SK-N-SH treated with all-trans-retinoic acid at 6 μM for 48 hours (cell line): ENCODE data around the gene SELENOM.
"Not testable (repeated sequence)": the region's sequence is repeated elsewhere in the genome, so short reads cannot be mapped to it uniquely, and the experiment has no call there.

Experiments used
- ATAC-seq: fragments of 200-7000 bp; cut with Tn5 transposase; 3 replicates; pipeline ENCODE4 v1.9.1; 2020; ENCODE audit warnings: mild to moderate bottlenecking, moderate library complexity
- ARNTL ChIP-seq: fragments of 450-650 bp; formaldehyde crosslinking; IDR thresholded peaks from 2 replicates; pipeline ENCODE4 v1.5.0; 2020; ENCODE audit warnings: low read depth, mild to moderate bottlenecking, moderate library complexity, borderline replicate concordance
- BACH2 ChIP-seq: fragments of 250-450 bp; sonication (Bioruptor Pico); IDR thresholded peaks from 2 replicates; pipeline ENCODE4 v1.9.0; 2021; ENCODE audit warnings: mild to moderate bottlenecking, borderline replicate concordance
- CSDC2 ChIP-seq: fragments of 250-450 bp; sonication (Bioruptor Pico); IDR thresholded peaks from 2 replicates; pipeline ENCODE4 v1.5.0; 2020; ENCODE audit warnings: mild to moderate bottlenecking, moderate library complexity
- ESRRG ChIP-seq: fragments of 250-450 bp; sonication (Bioruptor Pico); IDR thresholded peaks from 2 replicates; pipeline ENCODE4 v1.6.1; 2021; ENCODE audit warnings: mild to moderate bottlenecking
- GLIS3 ChIP-seq: fragments of 250-450 bp; sonication (Bioruptor Pico); IDR thresholded peaks from 2 replicates; pipeline ENCODE4 v1.5.0; 2020; ENCODE audit warnings: mild to moderate bottlenecking, moderate library complexity
- ISL1 ChIP-seq: fragments of 250-450 bp; sonication (Bioruptor Pico); IDR thresholded peaks from 2 replicates; pipeline ENCODE4 v2.1.2; 2022; ENCODE audit warnings: mild to moderate bottlenecking, moderate library complexity
- OSR1 ChIP-seq: fragments of 250-450 bp; sonication (Bioruptor Pico); IDR thresholded peaks from 2 replicates; pipeline ENCODE4 v1.8.0; 2022; ENCODE audit warnings: moderate library complexity, mild to moderate bottlenecking, inconsistent platforms
- PATZ1 ChIP-seq: fragments of 250-450 bp; sonication (Bioruptor Pico); IDR thresholded peaks from 2 replicates; pipeline ENCODE4 v1.8.0; 2020; ENCODE audit warnings: mild to moderate bottlenecking, moderate library complexity, borderline replicate concordance
- POU6F1 ChIP-seq: fragments of 250-450 bp; sonication (Bioruptor Pico); IDR thresholded peaks from 2 replicates; pipeline ENCODE4 v1.8.0; 2021; ENCODE audit warnings: low read depth, mild to moderate bottlenecking, moderate library complexity, borderline replicate concordance
- PPARA ChIP-seq: fragments of 250-450 bp; sonication (Bioruptor Pico); IDR thresholded peaks from 2 replicates; pipeline ENCODE4 v1.5.0; 2020; ENCODE audit warnings: mild to moderate bottlenecking, borderline replicate concordance
- RARB ChIP-seq: fragments of 250-450 bp; sonication (Bioruptor Pico); IDR thresholded peaks from 2 replicates; pipeline ENCODE4 v1.8.0; 2021; ENCODE audit warnings: mild to moderate bottlenecking, moderate library complexity
- TCF4 ChIP-seq: fragments of 250-450 bp; sonication (Bioruptor Pico); IDR thresholded peaks from 2 replicates; pipeline ENCODE4 v1.8.0; 2021; ENCODE audit warnings: mild to moderate bottlenecking, moderate library complexity, borderline replicate concordance
- TOX ChIP-seq: fragments of 250-450 bp; sonication (Bioruptor Pico); IDR thresholded peaks from 2 replicates; pipeline ENCODE4 v1.8.0; 2021; ENCODE audit warnings: mild to moderate bottlenecking, moderate library complexity, borderline replicate concordance
- ZC3H10 ChIP-seq: fragments of 250-450 bp; sonication (Bioruptor Pico); IDR thresholded peaks from 2 replicates; pipeline ENCODE4 v1.5.1; 2021; ENCODE audit warnings: mild to moderate bottlenecking, moderate library complexity
- ZFP3 ChIP-seq: fragments of 250-450 bp; sonication (Bioruptor Pico); IDR thresholded peaks from 2 replicates; pipeline ENCODE4 v1.5.0; 2020; ENCODE audit warnings: mild to moderate bottlenecking, moderate library complexity
- ZFP30 ChIP-seq: fragments of 450-650 bp; formaldehyde crosslinking; IDR thresholded peaks from 2 replicates; pipeline ENCODE4 v1.5.0; 2022; ENCODE audit warnings: mild to moderate bottlenecking, moderate library complexity
- ZNF565 ChIP-seq: fragments of 450-650 bp; formaldehyde crosslinking; conservative IDR thresholded peaks from 2 replicates; pipeline ENCODE4 v1.5.0; 2020; ENCODE audit warnings: low read depth, mild to moderate bottlenecking, moderate library complexity
- ZNF70 ChIP-seq: fragments of 450-650 bp; formaldehyde crosslinking; IDR thresholded peaks from 2 replicates; pipeline ENCODE4 v1.5.0; 2020; ENCODE audit warnings: mild to moderate bottlenecking, moderate library complexity
- ZNF8 ChIP-seq: fragments of 450-650 bp; formaldehyde crosslinking; IDR thresholded peaks from 2 replicates; pipeline ENCODE4 v1.5.0; 2020; ENCODE audit warnings: mild to moderate bottlenecking, moderate library complexity
- TF ChIP-seq, protein P1 (sequence below): fragments of 250-450 bp; sonication (Bioruptor Pico); IDR thresholded peaks from 2 replicates; pipeline ENCODE4 v1.5.1; 2020; ENCODE audit warnings: low read depth, mild to moderate bottlenecking, moderate library complexity

Gene SELENOM

DNA sequence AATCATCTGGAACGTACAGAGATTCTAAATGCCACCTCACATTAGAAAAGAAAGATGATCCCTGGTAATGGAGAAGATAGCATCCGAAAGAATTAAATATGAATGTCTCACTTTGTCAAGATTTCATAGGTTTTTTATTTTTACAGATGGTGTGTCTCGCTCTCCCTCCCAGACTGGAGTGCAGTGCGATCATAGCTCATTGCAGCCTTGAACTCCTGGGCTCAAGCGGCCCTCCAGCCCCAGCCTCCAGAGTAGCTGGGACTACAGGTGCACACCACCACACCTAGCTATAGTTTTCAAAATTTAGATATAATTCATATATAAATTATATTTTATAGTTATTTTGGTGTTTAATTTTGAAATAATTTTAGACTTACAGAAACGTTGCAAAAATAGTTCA is 43.0 kb downstream of the SELENOM start (continued):
- TF ChIP-seq PATZ1: no peak
- TF ChIP-seq, all 23 proteins: peak for 0

GRCh38 chr22:31062566-31063230 is 44.7 kb downstream of the SELENOM start:
- TF ChIP-seq, protein P1, sequence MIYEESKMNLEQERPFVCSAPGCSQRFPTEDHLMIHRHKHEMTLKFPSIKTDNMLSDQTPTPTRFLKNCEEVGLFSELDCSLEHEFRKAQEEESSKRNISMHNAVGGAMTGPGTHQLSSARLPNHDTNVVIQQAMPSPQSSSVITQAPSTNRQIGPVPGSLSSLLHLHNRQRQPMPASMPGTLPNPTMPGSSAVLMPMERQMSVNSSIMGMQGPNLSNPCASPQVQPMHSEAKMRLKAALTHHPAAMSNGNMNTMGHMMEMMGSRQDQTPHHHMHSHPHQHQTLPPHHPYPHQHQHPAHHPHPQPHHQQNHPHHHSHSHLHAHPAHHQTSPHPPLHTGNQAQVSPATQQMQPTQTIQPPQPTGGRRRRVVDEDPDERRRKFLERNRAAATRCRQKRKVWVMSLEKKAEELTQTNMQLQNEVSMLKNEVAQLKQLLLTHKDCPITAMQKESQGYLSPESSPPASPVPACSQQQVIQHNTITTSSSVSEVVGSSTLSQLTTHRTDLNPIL (CRISPR knock-in tag): no peak
- TF ChIP-seq ESRRG (no peak), ZNF70 (CRISPR knock-in tag) (no peak), BACH2 (no peak), OSR1 (CRISPR knock-in tag) (no peak), CSDC2 (CRISPR knock-in tag) (no peak), ISL1 (CRISPR knock-in tag) (no peak), GLIS3 (CRISPR knock-in tag) (no peak), RARB (no peak), TOX (CRISPR knock-in tag) (no peak)
- no peak for ATAC-seq

DNA sequence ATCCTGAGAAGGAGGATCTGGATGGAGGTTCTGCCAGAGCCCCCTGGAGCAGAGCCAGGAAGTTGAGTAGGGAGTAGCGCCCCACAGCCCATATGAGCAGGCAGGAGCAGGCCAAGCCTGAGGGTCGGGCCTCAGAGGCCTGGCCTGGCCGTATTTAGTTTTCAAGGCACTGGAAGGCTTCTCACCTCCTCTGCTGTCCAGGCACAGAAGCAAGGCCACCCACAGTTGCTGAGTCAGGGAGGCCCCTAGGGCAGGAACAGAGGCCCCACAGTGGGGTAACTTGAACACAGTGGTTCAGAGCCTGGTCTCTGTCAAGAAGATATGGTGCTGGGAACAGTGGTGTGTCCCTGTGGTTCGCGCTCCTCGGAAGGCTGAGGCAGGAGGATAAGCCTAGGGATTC is 47.7 kb downstream of the SELENOM start:
- ATAC-seq: not testable (repeated sequence)

DNA sequence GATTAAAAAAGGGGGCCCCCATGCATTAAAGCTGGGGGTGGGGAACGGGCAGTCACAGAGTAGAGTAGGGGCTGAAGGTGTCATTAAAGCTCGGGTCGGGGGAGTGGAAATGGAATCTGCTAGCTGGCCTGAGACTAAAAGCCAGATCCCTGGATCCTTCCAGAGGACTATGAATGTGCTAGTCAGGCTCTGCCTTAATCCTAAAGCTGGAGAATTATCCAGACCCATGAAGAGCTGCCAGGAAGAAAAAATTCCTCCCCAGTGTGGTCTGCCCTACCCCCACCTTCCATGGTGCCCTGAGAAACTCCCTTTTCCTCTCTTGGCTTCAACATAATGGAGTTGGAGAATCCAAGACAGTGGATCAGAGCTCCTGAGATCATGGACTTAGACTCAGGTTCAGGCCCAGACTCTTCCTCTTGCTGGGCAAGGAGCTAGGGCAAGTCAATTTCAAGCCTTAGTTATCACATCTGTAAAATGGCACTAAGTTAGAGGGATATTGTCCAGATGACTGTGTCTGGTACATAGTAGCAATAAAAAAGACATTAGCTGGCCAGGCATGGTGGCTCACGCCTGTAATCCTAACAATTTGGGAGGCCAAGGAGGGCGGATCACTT is 50.3 kb downstream of the SELENOM start:
- TF ChIP-seq TOX (CRISPR knock-in tag) (no peak), RARB (no peak), ZFP30 (CRISPR knock-in tag) (no peak), ZC3H10 (no peak), ISL1 (CRISPR knock-in tag) (no peak), ZFP3 (CRISPR knock-in tag) (no peak), ZNF565 (CRISPR knock-in tag) (no peak), TCF4 (CRISPR knock-in tag) (no peak), ZNF8 (no peak), ARNTL (CRISPR knock-in tag) (no peak), POU6F1 (CRISPR knock-in tag) (no peak)
- TF ChIP-seq, protein P1 (CRISPR knock-in tag): no peak
- TF ChIP-seq, all 23 proteins: peak for 0
- ATAC-seq: no peak

DNA sequence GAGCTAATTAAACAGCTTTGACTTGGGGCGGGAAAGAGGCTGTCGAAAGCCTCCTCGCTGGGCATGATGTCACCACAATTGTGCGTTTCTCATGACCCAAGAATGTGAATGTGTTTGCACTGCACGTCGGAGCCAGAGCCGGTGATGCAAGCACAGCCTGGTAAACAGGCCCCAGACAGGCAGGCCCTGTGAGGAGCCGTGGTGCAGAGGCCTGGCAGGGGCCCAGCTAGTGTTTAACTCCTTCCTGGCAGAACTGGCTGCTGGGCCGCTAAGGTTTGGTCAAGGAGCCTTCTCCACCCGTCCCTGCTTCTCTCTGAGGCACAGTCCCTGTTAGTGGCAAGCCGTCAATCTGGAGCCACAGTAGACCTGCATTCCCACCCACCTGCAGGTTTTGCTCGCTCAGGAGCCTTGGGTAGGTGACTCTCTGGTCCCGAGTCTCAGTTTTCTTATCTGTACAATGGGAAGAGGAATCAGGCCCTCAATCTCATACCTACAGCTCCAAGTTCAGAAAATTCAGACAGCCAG is 51.7 kb downstream of the SELENOM start:
- TF ChIP-seq ISL1 (CRISPR knock-in tag) (peak; percentile 36; the same call in 1 of the 2 replicates), POU6F1 (CRISPR knock-in tag) (no peak), ARNTL (CRISPR knock-in tag) (no peak), GLIS3 (CRISPR knock-in tag) (no peak), ZC3H10 (no peak), PPARA (CRISPR knock-in tag) (no peak), BACH2 (no peak)
- TF ChIP-seq, protein P1 (CRISPR knock-in tag): peak; percentile 26; the same call in 1 of the 2 replicates
- peak; percentile 98 for ATAC-seq
